Amygdala (tissue), 56 donors: ENCODE results near the gene ACOT7.
A peak's percentile ranks its signal among the peaks of the same experiment; 100 is the strongest.

Experiments used
- DNase-seq, 56 donors: peaks; one replicate each; lab custom pipeline; 2025; lab: John Stamatoyannopoulos, UW

Gene ACOT7

DNA sequence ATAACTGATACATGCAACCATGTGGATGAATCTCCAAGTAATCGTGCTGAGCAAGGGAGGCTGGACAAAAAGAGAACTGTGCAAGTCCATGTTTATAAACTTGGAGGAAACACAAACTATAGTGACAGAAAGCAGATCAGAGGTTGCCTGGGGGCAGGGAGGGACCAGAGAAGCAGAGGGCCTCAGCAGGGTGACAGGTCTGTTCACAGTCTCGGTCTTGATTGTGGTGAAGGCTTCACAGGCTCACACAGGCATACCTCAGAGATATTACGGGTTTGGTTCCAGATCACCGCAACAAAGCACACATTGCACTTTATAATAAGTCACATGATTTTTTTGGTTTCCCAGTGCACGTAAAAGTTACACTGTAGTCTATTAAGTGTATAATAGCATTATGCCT, 28.5 kb downstream of the ACOT7 start:
- DNase-seq = no peak

DNA sequence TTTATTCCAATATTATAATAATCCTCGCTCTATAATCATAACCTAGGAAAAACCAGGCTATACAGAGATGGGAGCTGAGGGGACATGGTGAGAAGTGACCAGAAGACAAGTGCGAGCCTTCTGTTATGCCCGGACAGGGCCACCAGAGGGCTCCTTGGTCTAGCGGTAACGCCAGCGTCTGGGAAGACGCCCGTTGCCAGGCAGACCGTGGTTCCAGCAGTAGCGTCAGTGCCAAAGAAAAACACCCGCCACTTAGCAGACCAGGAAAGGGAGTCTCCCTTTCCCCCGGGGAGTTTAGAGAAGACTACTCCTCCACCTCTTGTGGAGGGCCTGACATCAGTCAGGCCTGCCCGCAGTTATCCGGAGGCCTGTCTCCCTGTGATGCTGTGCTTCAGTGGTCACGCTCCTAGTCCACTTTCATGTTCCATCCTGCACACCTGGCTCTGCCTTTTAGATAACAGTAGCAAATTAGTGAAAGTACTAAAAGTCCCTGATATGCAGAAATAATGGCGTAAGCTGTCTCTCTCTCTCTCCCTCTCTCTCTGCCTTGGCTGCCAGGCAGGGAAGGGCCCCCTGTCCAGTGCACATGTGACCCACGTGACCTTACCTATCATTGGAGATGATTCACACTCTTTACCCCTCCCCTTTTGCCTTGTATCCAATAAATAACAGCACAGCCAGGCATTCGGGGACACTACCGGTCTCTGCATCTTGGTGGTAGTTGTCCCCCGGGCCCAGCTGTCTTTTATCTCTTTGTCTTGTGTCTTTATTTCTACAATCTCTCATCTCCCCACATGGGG, 30.3 kb downstream of the ACOT7 start:
- DNase-seq = peak in 36 of 56 donors; percentile 9 to 81 (median 44)

DNA sequence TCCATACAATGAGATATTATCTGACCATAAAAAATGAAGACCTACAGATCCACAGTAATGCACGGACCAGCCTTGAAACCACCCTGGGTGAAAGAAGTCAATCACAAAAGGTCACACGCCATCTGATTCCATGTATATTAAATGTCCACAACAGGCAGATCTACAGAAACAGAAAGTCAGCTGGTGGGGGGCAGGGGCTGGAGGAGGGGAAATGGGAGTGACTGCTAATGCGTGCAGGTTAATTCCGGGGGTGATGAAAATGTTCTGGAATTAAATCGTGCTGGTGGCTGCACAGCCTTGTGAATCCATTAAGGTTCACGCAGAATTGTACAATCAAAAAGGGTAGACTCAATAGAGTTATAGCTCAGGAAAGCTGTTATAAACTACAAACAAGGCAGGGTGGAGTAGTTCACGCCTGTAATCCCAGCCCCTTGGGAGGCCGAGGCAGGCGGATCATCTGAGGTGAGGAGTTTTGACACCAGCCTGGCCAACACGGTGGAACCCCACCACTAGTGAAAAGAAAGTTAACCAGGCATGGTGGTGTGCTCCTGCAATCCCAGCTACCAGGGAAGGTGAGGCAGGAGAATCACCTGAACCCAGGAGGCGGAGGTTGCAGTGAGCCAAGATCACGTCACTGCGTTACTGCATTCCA, 32.3 kb downstream of the ACOT7 start:
- DNase-seq = no peak

DNA sequence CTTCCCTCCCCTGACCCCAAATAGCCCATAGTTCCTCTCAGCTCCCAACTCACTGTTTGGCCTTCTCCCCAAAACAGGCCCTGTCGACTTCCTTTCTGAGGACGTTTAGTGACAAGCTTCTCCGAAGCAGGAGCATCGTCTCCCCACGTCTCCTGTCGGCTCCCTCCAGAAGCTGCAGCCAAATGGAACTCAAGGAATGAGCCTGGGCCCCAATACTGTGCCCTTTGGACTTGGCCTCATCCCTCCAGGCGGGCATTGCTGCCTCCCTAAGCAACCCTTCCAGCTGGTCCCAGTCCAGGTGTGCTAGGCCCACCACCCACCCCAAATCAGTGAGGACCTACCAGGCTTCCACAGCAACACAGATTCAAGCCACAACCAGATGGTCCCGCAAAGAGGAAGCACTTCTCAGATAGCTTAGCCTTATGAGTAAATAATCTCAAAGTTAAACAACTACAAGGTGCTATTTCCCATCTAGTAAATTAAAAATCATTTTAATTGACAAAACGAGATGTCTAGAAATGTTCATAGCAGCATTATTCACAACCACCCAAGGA, 33.0 kb downstream of the ACOT7 start:
- DNase-seq = no peak

DNA sequence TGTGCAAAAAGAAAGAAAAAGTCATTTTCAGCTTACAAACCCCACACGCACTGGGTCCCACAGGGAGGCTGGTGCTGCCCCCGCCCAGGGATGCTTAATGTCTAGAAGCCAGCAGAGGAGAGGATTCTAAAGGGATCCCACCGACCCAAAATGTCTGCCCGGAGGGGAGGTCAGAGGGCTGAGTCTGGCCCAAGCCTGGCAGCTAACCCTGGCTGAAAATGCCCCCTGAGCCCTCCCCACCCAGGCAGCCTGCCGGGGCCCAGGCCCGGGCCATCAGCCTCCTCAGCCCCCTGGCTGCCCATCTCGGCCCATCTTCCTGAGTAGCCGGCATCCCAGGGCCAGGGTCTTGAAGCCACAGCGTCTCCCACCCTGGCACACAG, 33.5 kb downstream of the ACOT7 start:
- no peak for DNase-seq

DNA sequence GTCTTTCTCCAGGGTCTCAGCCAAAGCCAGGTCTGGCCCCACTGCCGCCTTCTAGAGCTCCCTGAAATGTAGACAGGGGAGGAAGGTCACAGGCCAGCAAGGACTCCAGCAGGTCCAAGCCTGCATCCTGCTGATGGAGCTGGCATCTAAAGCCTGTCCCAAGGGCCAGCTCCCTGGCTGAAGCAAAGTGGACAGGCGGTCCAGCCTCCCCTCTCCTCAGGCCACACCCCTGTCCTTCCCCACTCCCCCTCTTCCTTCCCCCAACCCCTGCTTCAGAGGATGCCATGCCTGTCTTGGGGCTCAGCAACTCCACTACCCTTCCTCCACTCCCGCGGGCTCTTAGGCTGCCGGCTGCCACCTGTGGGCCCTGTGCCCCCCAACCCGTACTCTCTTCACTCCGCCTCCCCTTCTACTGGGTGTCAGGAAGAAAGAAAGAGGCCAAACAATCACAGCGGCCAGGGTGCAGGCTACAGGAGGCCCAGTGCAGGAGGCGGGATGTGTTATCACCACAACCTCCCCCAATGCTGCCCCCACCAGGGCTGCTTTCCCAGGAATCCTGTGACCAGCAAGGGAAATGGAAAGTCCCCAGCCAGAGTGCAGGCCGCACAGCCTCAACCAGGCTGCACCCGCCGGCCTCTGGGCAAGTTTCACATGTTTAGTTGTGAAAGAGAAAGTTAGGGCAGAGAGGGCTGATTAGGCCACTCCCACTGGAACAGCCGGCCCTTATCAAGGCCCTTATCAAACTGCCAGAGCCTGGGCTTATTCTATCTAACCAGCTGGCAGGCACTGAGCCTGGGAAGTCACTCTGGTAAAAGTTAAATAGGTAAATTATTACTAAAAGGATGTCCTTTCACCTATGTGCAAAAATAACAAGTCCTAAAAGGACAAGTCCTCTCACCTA, 34.1 kb downstream of the ACOT7 start:
- no peak for DNase-seq

DNA sequence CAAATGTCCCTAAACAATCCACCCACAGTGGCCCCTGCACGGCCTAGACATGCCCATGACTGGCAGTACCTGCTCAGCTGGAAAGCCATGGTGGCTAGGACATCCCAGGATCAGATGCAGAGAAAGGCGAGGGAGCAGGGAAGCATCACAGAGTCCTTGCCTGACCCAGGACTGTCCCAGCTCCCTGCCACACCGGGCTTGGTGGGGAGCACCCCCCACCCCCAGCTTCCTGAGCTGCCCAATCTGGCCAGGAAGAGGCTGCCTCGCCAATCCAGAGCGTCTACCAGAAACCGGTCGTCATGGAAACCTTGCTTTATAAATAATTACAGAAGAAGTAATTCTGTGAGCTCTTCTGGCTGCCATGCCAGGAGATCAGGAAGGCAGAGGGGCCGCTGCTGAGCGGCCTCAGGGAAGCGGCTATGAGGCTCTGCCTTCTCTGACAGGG, 34.8 kb downstream of the ACOT7 start:
- peak in 12 of 56 donors; percentile 14 to 50 (median 32) for DNase-seq

DNA sequence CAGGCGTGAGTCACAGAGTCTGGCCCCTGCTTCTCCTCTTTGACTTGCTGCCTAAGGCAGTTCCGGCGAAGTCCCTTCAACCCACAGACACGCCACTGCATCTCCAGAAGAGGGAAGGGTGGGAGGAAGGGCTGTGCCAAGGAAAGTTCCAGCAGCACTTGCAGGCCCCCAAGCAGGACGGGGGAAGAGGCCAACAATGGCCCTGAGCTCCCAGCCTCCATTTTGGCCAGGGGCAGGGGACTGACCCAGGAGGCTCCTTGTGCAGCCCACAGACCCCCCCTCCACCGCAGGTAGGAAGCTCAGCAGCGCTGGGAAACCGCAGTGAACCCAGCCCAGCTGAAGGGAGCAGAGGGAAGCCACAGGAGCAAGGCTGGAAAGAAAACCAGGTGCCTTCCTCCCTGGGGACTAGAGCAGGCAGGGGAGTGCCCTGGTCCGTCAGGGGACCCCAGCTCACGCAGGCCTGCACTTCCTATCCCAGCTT, 35.4 kb downstream of the ACOT7 start:
- DNase-seq = no peak

DNA sequence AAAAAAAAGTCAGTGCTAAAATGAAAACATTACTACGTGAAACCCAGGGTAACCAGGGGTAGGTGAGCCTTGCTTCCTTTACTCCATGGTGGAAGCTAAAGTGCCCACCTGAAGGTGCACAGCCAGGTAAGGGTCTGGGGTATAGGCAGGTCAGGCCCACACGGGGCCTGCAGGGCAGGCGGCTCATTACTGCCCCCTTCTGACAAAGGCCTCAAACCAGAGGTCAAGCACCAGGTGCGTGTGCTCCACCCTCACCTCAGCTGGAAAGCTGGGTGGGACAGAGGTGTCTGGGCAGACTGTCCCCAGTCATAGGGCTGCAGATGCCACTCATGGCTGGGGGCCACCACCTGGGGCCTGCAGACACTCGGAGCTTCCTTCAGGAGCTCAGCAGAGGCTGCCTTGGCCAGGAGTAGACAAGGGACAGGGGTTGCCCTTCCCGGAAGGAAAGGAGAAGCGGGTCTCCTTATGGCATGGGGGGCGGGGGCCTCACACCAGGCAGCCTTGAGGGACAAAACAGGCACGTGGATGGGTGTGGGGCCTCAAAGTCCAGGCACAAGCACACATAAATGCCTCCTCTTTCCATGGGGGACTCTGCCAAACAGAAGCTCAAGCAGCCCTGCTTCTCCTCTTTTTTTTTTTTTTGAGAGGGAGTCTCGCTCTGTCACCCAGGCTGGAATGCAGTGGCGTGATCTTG, 36.2 kb downstream of the ACOT7 start:
- no peak for DNase-seq

DNA sequence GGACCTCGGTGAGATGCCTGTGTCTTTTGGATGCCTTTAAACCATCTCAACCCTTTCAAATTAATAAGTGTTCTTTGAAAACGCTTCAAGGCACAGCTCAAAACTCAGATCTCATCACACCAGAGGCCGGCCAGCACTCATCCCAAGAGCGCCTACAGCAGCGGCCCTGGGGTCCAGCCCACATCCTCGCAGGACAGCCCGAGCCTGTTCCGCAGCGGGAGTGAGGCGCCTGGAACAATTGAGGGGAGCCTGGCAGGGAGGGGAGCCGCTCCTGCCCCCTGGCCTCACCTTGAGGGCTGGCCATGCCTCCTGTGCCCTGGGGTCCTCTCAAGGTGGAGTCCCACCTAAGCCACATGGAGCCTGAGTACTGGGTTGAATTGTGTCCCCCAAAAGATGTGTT, 37.9 kb downstream of the ACOT7 start:
- DNase-seq = no peak

DNA sequence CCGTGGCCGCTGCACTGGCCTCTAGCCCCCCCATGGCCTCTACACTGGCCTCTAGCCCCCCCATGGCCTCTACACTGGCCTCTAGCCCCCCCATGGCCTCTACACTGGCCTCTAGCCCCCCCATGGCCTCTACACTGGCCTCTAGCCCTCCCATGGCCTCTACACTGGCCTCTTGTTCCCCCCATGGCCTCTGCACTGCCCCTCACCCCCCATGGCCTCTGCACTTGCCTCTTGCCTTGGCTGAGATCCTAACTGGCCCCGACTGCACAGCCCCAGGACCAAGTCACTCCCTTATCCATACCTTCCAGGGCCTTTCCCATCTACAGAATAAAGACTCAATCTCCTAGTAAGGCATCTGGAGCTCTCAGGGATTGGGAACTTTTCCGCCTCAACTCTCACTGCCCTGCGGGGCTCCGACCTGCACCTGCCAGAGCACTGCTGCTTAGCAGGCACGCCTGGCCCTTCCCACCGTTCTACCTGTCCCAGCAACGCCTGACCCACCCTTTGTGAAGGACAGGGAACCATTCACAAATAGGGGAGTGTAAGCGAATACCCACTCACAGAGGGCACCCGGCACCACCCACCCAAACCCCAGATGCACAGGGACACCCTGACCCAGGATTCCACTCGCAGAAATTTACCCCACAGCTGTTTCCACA, 38.8 kb downstream of the ACOT7 start:
- DNase-seq = no peak

DNA sequence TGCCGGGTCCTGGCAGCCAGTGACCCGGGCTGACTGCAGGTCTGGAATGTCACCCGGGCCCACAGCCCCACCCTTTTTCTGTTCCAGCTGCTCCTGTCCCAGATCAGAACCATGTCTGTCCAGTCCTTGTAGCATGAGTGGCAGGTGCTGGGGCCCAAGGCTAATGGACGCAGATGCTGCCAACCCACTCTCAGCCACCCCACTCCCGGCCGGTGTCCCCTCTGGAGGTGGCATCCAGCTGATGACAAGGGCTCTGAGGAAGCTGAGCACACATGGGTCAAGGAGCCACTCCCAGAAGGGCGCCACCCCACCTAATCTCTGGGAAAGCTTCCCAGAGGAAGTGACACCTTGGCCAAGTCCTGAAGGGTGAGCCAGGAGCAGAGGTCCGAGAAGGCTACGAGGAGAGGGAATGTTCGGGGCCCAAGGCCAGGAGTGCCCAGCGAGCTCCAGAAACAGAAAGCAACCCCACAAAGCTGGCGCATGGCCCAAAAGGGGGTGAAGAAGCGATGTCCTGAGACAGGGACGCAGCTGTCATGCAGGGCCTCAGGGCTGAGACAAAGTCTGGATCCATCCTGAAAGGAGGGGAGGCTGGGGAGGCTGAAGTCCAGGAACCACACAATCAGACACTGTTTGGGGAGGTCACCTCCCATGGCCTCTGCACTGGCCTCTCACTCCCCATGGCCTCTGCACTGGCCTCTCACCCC, 39.5 kb downstream of the ACOT7 start:
- peak in 1 of 56 donors; percentile 23 for DNase-seq

DNA sequence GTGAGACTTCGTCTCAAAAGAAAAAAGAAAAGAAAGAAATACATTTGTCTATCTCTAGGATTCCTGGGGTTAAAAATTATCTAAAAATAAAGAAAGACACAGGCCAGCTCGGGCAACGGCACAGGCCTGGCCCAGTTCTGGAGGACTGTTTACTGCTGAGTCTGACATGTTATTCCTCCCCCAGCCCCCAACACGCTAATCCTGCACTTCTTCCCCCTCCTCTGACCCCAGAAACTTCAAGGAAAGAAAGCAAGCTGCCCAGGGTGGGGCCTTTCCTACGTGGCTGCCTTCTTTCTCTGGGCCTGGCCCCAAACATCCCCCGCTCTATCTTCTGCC, 40.0 kb downstream of the ACOT7 start:
- no peak for DNase-seq

DNA sequence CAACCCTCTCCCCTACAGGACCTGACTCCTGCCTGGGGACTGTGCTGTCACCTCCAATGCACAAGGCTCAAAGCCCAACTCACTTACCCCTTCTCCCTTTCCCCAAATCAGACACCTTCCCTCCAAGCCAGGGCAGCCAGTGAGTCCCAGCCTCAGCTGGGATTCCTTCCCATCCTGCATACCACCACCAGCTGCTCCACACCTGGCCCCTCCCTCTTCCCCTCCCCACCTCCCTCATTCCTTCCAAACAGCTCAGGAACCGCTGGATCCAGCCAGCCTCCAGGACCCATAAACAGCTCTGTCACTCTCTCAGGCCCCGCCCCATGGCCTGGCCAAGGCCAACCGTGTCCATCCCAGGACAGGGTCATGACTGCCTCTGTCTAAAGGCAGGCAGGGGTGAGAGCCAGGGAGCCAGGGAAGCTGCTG, 41.4 kb downstream of the ACOT7 start:
- DNase-seq = no peak

DNA sequence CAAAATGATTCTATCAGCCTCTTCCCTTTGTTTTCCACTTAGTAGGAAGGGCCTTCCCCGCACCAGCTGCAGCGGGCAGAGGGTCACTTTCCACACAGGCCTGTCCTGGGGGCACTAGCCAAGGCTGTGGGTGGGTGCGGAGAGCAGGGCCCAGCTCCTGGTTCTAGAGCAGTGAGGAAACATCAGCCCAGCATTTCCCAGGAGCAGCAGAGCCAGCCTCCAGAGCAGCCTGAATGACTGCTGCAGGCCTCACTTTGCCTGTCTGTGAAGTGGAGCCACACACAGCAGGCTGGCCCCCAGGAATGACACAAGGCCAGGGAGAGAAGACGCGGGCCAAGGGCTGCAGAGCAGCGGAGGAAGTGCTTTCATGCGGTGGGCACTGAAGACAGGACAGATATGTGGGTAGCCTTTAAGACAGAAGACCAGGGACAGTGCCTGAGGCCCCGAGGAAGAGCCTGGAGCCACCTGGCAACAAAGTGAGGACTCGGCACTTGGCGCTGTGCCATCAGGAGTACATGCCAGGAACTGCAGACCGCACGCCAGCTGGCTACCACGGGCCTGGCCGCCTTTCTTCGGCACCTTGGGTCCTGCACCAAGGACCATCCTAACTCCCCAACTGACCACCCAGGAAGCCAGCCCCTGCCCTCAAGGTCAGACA, 42.0 kb downstream of the ACOT7 start:
- DNase-seq = peak in 6 of 56 donors; percentile 18 to 40 (median 32)

DNA sequence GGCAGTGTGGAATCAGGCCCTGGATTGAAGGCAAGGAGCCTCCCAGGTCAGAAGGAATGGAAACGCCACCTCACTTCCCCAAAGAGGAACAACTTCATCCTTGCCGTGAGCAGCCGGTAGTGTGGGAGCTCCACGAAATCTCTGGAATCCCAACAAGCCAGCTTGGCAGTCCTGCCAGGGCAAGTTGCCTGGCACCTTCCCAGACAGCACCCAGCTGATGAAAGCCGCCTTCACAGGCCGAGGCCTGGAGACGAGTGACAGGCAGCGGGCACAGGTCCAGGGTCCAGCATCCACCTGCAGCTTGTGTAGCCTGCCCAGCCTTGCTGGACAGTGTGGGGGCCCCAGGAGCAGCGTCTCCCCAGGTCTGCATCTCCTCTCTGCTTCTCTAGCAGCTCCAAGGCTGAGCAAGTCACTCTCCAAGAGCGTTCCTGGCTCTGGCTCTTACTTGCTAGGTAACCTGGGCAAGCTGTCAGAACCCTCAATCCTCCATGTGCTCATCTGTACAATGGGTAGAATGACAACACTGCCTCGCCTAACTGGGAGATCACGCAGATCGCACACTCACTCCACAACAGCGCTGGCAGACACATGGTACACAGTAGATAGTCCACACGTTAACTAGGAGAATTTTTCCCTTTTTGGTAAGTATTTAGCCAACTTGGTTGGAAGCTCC, 43.0 kb downstream of the ACOT7 start:
- DNase-seq = peak in 35 of 56 donors; percentile 18 to 71 (median 47)

DNA sequence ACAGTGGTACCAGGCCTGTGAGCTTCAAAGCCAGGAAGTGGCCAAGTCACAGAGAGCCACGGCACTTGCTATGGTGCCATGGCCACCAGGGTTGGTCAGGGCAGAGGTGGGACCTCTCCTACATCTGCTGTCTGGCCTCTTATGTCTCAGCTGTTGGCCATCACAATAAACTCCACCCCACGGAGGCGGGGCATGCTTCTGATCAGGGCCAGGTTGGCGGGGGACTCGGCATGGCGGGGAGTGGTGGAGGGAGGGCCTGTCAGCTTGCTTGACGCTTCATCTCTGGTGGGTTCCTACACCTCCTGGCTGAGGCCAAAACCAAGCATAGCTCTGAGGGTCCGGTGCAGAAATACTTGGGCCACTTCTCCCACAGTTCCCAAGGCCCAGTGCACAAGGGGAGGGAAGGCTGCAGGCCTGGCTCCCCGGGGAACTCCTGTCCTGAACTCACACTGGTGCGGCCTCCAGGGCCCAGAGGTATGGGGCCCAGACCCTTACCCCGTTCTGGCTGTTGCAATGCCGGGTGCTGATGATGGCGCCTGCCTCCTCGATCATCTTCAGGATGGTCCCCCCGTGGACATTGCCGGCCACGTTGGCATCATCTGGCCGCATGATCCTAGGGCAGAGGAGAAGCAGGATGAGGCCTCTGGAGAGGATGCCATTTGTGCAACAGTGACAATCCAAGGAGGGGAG, 44.2 kb downstream of the ACOT7 start:
- DNase-seq = no peak
